Glutamatergic neuron (in vitro differentiated cells): ENCODE results near the gene THADA. TPM values are rescaled to one million over a fixed set of nuclear protein-coding genes. Genes with fewer than 3 reads are reported as not detected.

Experiments
- DNase-seq: peaks from one replicate; pipeline ENCODE4 v3.0.0; 2022
- H3K27ac Mint-ChIP-seq: one replicate; pipeline ENCODE4 v1.8.0; 2020; ENCODE audit warnings: mild to moderate bottlenecking, mixed read lengths, inconsistent platforms; ENCODE audit not compliant: unreplicated experiment
- H3K27me3 Mint-ChIP-seq: one replicate; pipeline ENCODE4 v1.8.0; 2020; ENCODE audit warnings: mild to moderate bottlenecking, moderate library complexity, mixed read lengths, inconsistent platforms; ENCODE audit not compliant: unreplicated experiment
- H3K36me3 Mint-ChIP-seq: one replicate; pipeline ENCODE4 v1.8.0; 2020; ENCODE audit warnings: mild to moderate bottlenecking, mixed read lengths, inconsistent platforms; ENCODE audit not compliant: unreplicated experiment
- H3K4me1 Mint-ChIP-seq: one replicate; pipeline ENCODE4 v1.8.0; 2020; ENCODE audit warnings: mild to moderate bottlenecking, low read depth, mixed read lengths, inconsistent platforms; ENCODE audit not compliant: unreplicated experiment
- H3K4me3 Mint-ChIP-seq: one replicate; pipeline ENCODE4 v1.8.0; 2020; ENCODE audit warnings: mild to moderate bottlenecking, mixed read lengths, inconsistent platforms; ENCODE audit not compliant: unreplicated experiment
- H3K9me3 Mint-ChIP-seq: one replicate; pipeline ENCODE4 v1.8.0; 2020; ENCODE audit warnings: mild to moderate bottlenecking, moderate library complexity, mixed read lengths, inconsistent platforms; ENCODE audit not compliant: unreplicated experiment
- CTCF ChIP-seq: fragments of 200-600 bp; sonication (generic); IDR thresholded peaks from one replicate; pipeline ENCODE4 v1.5.0; 2021; ENCODE audit not compliant: partially characterized antibody, unreplicated experiment
- total RNA-seq: library from RNA; stranded (reverse); fragmentation: NEBNext Ultra II Directional; extraction: Animal tissue kit (Norgen Biotek cat#: 25700); gene quantifications from one replicate; pipeline ENCODE4 v1.2.1, GENCODE V29; 2021; ENCODE audit not compliant: unreplicated experiment

THADA gene
- total RNA-seq, 1 donor from 2014 or later, result 15.0 TPM

- Mint-ChIP-seq H3K36me3 (no peaks in the 10 kb centered on the region), H3K4me1 (no peaks in the 10 kb centered on the region), H3K9me3 (no peaks in the 10 kb centered on the region), H3K27me3 (no peaks in the 10 kb centered on the region), H3K27ac (no peak overlapping the region), H3K4me3 (no peak overlapping the region)
- TF ChIP-seq CTCF, result no peak
- DNase-seq, result no peak
Observed at GRCh38 chr2:43435746-43436145, 160.1 kb downstream of the THADA start.

GRCh38 chr2:43430489-43430888, 165.3 kb downstream of the THADA start:
- no peaks in the 10 kb centered on the region for H3K27me3 Mint-ChIP-seq
- no peaks in the 10 kb centered on the region for H3K36me3 Mint-ChIP-seq
- H3K4me1 Mint-ChIP-seq, result no peaks in the 10 kb centered on the region
- no peaks in the 10 kb centered on the region for H3K9me3 Mint-ChIP-seq
- no peak overlapping the region for H3K4me3 Mint-ChIP-seq
- H3K27ac Mint-ChIP-seq, result no peak overlapping the region
- DNase-seq, result no peak
- no peak for TF ChIP-seq CTCF

GRCh38 chr2:43429369-43429768, 166.5 kb downstream of the THADA start:
- Mint-ChIP-seq H3K27me3 (no peaks in the 10 kb centered on the region), H3K4me1 (no peaks in the 10 kb centered on the region), H3K4me3 (no peak overlapping the region), H3K9me3 (no peaks in the 10 kb centered on the region), H3K27ac (no peak overlapping the region), H3K36me3 (no peaks in the 10 kb centered on the region)
- DNase-seq, result no peak
- TF ChIP-seq CTCF, result no peak

- Mint-ChIP-seq H3K27ac (no peak overlapping the region), H3K36me3 (no peaks in the 10 kb centered on the region), H3K9me3 (no peaks in the 10 kb centered on the region), H3K4me1 (no peaks in the 10 kb centered on the region), H3K27me3 (no peaks in the 10 kb centered on the region), H3K4me3 (no peak overlapping the region)
- TF ChIP-seq CTCF, result no peak
- DNase-seq, result no peak
Observed at GRCh38 chr2:43427032-43427424, 168.8 kb downstream of the THADA start.

GRCh38 chr2:43426305-43427031, 169.4 kb downstream of the THADA start:
- no peaks in the 10 kb centered on the region for H3K36me3 Mint-ChIP-seq
- H3K27ac Mint-ChIP-seq, result no peak overlapping the region
- no peak for TF ChIP-seq CTCF
- H3K27me3 Mint-ChIP-seq, result no peaks in the 10 kb centered on the region
- no peak for DNase-seq
- no peaks in the 10 kb centered on the region for H3K9me3 Mint-ChIP-seq
- H3K4me1 Mint-ChIP-seq, result no peaks in the 10 kb centered on the region
- no peak overlapping the region for H3K4me3 Mint-ChIP-seq
